ENCODE measurements around the gene AFF3. TPM values are rescaled to one million over a fixed set of nuclear protein-coding genes. Genes with fewer than 3 reads are reported as not detected.

AFF3 gene
- total RNA-seq, 1 experiment from 2014 or later: 0.22 TPM

DNA sequence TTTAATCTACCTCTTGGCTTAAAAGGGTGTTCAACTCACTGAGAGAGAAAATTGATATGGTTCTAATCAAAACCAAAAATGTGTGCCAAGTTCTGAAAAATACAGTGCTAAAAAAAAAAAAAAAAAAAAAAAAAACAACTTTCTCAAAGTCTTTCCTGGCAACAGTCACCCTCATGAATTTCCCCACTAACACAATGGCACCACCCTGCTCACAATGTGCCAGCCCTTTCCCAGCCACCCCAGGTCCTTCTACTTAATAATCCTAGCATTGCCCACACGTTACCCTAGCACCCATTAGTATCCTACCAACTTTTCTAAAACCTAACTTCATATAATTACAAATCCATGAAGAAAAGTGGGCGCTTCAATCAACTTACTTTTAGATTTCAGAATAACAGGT lies 106.4 kb downstream of the AFF3 start:
- H3K4ac ChIP-seq (ENCODE audit: low read depth, low read length): no peak overlapping the region
- H3K9ac ChIP-seq (ENCODE audit: extremely low read depth, insufficient read length, low read length): no peak overlapping the region
- TF ChIP-seq, protein P1, sequence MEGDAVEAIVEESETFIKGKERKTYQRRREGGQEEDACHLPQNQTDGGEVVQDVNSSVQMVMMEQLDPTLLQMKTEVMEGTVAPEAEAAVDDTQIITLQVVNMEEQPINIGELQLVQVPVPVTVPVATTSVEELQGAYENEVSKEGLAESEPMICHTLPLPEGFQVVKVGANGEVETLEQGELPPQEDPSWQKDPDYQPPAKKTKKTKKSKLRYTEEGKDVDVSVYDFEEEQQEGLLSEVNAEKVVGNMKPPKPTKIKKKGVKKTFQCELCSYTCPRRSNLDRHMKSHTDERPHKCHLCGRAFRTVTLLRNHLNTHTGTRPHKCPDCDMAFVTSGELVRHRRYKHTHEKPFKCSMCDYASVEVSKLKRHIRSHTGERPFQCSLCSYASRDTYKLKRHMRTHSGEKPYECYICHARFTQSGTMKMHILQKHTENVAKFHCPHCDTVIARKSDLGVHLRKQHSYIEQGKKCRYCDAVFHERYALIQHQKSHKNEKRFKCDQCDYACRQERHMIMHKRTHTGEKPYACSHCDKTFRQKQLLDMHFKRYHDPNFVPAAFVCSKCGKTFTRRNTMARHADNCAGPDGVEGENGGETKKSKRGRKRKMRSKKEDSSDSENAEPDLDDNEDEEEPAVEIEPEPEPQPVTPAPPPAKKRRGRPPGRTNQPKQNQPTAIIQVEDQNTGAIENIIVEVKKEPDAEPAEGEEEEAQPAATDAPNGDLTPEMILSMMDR (conservative IDR thresholded peaks at IDR 0.05): no peak
- no peak overlapping the region for H3K56ac ChIP-seq (ENCODE audit: insufficient read length, low read depth, low read length)
- no peak overlapping the region for H2BK12ac ChIP-seq (ENCODE audit: insufficient read length, low read depth, low read length)
- no peaks in the 10 kb centered on the region for H3K9me3 ChIP-seq (ENCODE audit: control insufficient read depth, low read depth, low read length)
- no peak overlapping the region for H4K91ac ChIP-seq (ENCODE audit: insufficient read length, low read depth, low read length)
- H3K4me1 ChIP-seq (ENCODE audit: insufficient read depth, low read length): no peaks in the 10 kb centered on the region
- no peak overlapping the region for H2AK5ac ChIP-seq (ENCODE audit: insufficient read length, low read length)
- no peak for DNase-seq
- H3K79me1 ChIP-seq (ENCODE audit: insufficient read depth, low read depth, low read length, poor library complexity, severe bottlenecking): no peaks in the 10 kb centered on the region
- H2BK15ac ChIP-seq (ENCODE audit: low read depth, low read length): no peak overlapping the region
- H4K20me1 ChIP-seq (ENCODE audit: control insufficient read depth, insufficient read depth, insufficient read length): no peaks in the 10 kb centered on the region
- Mint-ChIP-seq H3K4me1 (peaks cover 2% of the 10 kb centered on the region in 2 experiments; a peak in 1 of 4 replicates), H3K27me3 (ENCODE audit: low read depth) (peaks cover 17% of the 10 kb centered on the region), H3K9me3 (no peaks in the 10 kb centered on the region), H3K27ac (no peak overlapping the region), H3K36me3 (ENCODE audit: insufficient read depth in 1 of 3, low read depth in 3 of 3) (no peaks in the 10 kb centered on the region), H3K4me3 (no peak overlapping the region; a peak in 1 of 5 replicates)
- WGBS (ENCODE audit: extremely low coverage, insufficient read length, low lambda C conversion rate): 100% methylated on average over 1 of the region's 2 CpGs
- no peak overlapping the region for H3T11ph ChIP-seq (ENCODE audit: low read length)
- H3K27me3 ChIP-seq (ENCODE audit: insufficient read depth, low read length): no peaks in the 10 kb centered on the region
- no peak overlapping the region for H3K4me2 ChIP-seq (ENCODE audit: insufficient read depth, insufficient read length, low read length)
- no peak overlapping the region for H4K8ac ChIP-seq (replicated peaks; ENCODE audit: insufficient read length, low read depth, low read length)
- no peaks in the 10 kb centered on the region for H3K23me2 ChIP-seq (ENCODE audit: insufficient read length, low read depth, low read length, poor library complexity, severe bottlenecking)
- H3K79me2 ChIP-seq (ENCODE audit: insufficient read depth, low read length): no peaks in the 10 kb centered on the region
- H3K14ac ChIP-seq (ENCODE audit: insufficient read depth, low read length): no peak overlapping the region
- no peak overlapping the region for H2BK20ac ChIP-seq (ENCODE audit: low read depth, low read length, poor library complexity, severe bottlenecking)
- H3K18ac ChIP-seq (ENCODE audit: insufficient read length, low read depth, low read length): no peak overlapping the region
- H2AFZ ChIP-seq (ENCODE audit: low read length): no peak overlapping the region
- no peak overlapping the region for H3K23ac ChIP-seq (ENCODE audit: insufficient read length, low read depth, low read length)
- no peak overlapping the region for H2BK5ac ChIP-seq (ENCODE audit: insufficient read length, low read length)
- H4K5ac ChIP-seq (ENCODE audit: insufficient read length, low read depth, low read length): no peak overlapping the region
- no peak overlapping the region for H2BK120ac ChIP-seq (ENCODE audit: low read depth, low read length, poor library complexity, severe bottlenecking)
- no peak overlapping the region for H3K27ac ChIP-seq (ENCODE audit: insufficient read length, low read depth, low read length)
